NCI-H2081 (cell line): Measurements from ENCODE around the gene PHLDB2.
"Not testable (repeated sequence)": the region's sequence is repeated elsewhere in the genome, so short reads cannot be mapped to it uniquely, and the experiment has no call there.

ENCODE experiments used
- DNase-seq, 2 experiments: peaks; one replicate each; lab custom pipeline; 2025; lab: John Stamatoyannopoulos, UW

PHLDB2 gene

GRCh38 chr3:111859061-111859973 is at the start of gene PHLDB2:
Gene PHLDB2 (plus strand): TSS chr3:111859265. CDS start chr3:111884078, 24,813 bp downstream.
- peak; percentile 37 to 59 for DNase-seq

- DNase-seq, result no peak
These were observed 48.2 kb upstream of the PHLDB2 start for GRCh38 chr3:111810909-111811308.

GRCh38 chr3:111811811-111812210 is 47.3 kb upstream of the PHLDB2 start:
- no peak for DNase-seq

GRCh38 chr3:111812701-111813100 is 46.4 kb upstream of the PHLDB2 start:
- no peak for DNase-seq

GRCh38 chr3:111813441-111813840 is 45.6 kb upstream of the PHLDB2 start:
- no peak for DNase-seq

- DNase-seq, result no peak
These were observed 45.1 kb upstream of the PHLDB2 start for GRCh38 chr3:111813979-111814378.

- DNase-seq, result not testable (repeated sequence)
These were observed 42.3 kb upstream of the PHLDB2 start for GRCh38 chr3:111816771-111817170.

GRCh38 chr3:111819927-111820326 is 39.1 kb upstream of the PHLDB2 start:
- no peak for DNase-seq

- no peak for DNase-seq
These were observed 38.4 kb upstream of the PHLDB2 start for GRCh38 chr3:111820651-111821050.

- peak in 1 of 2 experiments; percentile 16 for DNase-seq
These were observed 37.2 kb upstream of the PHLDB2 start for GRCh38 chr3:111821891-111822290.

- DNase-seq, result no peak
These were observed 36.3 kb upstream of the PHLDB2 start for GRCh38 chr3:111822804-111823203.

- DNase-seq, result no peak
These were observed 35.7 kb upstream of the PHLDB2 start for GRCh38 chr3:111823341-111823855.

GRCh38 chr3:111824351-111824750 is 34.7 kb upstream of the PHLDB2 start:
- no peak for DNase-seq

- DNase-seq, result no peak
These were observed 31.2 kb upstream of the PHLDB2 start for GRCh38 chr3:111827871-111828270.

- DNase-seq, result no peak
These were observed 30.5 kb upstream of the PHLDB2 start for GRCh38 chr3:111828530-111828929.

GRCh38 chr3:111829023-111829422 is 30.0 kb upstream of the PHLDB2 start:
- no peak for DNase-seq

GRCh38 chr3:111831840-111832239 is 27.2 kb upstream of the PHLDB2 start:
- DNase-seq, result no peak

GRCh38 chr3:111837112-111837511 is 22.0 kb upstream of the PHLDB2 start:
- no peak for DNase-seq

GRCh38 chr3:111838133-111838532 is 20.9 kb upstream of the PHLDB2 start:
- DNase-seq, result no peak

GRCh38 chr3:111846039-111846438 is 13.0 kb upstream of the PHLDB2 start:
- no peak for DNase-seq

GRCh38 chr3:111846717-111847116 is 12.3 kb upstream of the PHLDB2 start:
- DNase-seq, result no peak

GRCh38 chr3:111848283-111848682 is 10.8 kb upstream of the PHLDB2 start:
- DNase-seq, result no peak

GRCh38 chr3:111848778-111849177 is 10.3 kb upstream of the PHLDB2 start:
- DNase-seq, result no peak

GRCh38 chr3:111850537-111850936 is 8.5 kb upstream of the PHLDB2 start:
- DNase-seq, result no peak
